HG03025 (cell line): ENCODE results near the gene RFX3.

Experiments
- ATAC-seq: cut with Tn5 transposase; IDR thresholded peaks from one replicate; pipeline ENCODE4 v1.9.1; 2021; ENCODE audit warnings: mild to moderate bottlenecking, moderate library complexity; ENCODE audit not compliant: unreplicated experiment, low FRiP score

RFX3 gene

GRCh38 chr9:3514786-3515185, 11.0 kb downstream of the RFX3 start:
- ATAC-seq, result no peak

- ATAC-seq, result no peak
Measured at GRCh38 chr9:3513265-3513818, 12.5 kb downstream of the RFX3 start.

- ATAC-seq, result no peak
Measured at GRCh38 chr9:3511551-3511950, 14.2 kb downstream of the RFX3 start.

GRCh38 chr9:3510796-3511195, 15.0 kb downstream of the RFX3 start:
- ATAC-seq, result no peak

- ATAC-seq, result no peak
Measured at GRCh38 chr9:3509926-3510325, 15.9 kb downstream of the RFX3 start.

- no peak for ATAC-seq
Measured at GRCh38 chr9:3508521-3509291, 17.1 kb downstream of the RFX3 start.

- no peak for ATAC-seq
Measured at GRCh38 chr9:3508078-3508431, 17.7 kb downstream of the RFX3 start.

- peak; percentile 56 for ATAC-seq
Measured at GRCh38 chr9:3507395-3508077, 18.3 kb downstream of the RFX3 start.

- no peak for ATAC-seq
Measured at GRCh38 chr9:3506164-3506563, 19.6 kb downstream of the RFX3 start.

- ATAC-seq, result no peak
Measured at GRCh38 chr9:3502560-3503398, 23.0 kb downstream of the RFX3 start.

GRCh38 chr9:3500044-3500443, 25.8 kb downstream of the RFX3 start:
- no peak for ATAC-seq

- no peak for ATAC-seq
Measured at GRCh38 chr9:3498691-3499090, 27.1 kb downstream of the RFX3 start.

GRCh38 chr9:3497857-3498256, 27.9 kb downstream of the RFX3 start:
- ATAC-seq, result no peak

GRCh38 chr9:3497401-3497800, 28.4 kb downstream of the RFX3 start:
- ATAC-seq, result no peak

- no peak for ATAC-seq
Measured at GRCh38 chr9:3495855-3496254, 29.9 kb downstream of the RFX3 start.

GRCh38 chr9:3492214-3492613, 33.6 kb downstream of the RFX3 start:
- ATAC-seq, result no peak

- ATAC-seq, result no peak
Measured at GRCh38 chr9:3491450-3491849, 34.4 kb downstream of the RFX3 start.

- no peak for ATAC-seq
Measured at GRCh38 chr9:3490957-3491356, 34.8 kb downstream of the RFX3 start.

GRCh38 chr9:3482578-3482977, 43.2 kb downstream of the RFX3 start:
- ATAC-seq, result no peak

GRCh38 chr9:3480353-3480655, 45.5 kb downstream of the RFX3 start:
- ATAC-seq, result no peak
